ENCODE results near the gene MYO15A. TPM values are rescaled to one million over a fixed set of nuclear protein-coding genes. Genes with fewer than 3 reads are reported as not detected.

Gene MYO15A
- total RNA-seq, 1 donor from 2014 or later, result 0.52 TPM

DNA sequence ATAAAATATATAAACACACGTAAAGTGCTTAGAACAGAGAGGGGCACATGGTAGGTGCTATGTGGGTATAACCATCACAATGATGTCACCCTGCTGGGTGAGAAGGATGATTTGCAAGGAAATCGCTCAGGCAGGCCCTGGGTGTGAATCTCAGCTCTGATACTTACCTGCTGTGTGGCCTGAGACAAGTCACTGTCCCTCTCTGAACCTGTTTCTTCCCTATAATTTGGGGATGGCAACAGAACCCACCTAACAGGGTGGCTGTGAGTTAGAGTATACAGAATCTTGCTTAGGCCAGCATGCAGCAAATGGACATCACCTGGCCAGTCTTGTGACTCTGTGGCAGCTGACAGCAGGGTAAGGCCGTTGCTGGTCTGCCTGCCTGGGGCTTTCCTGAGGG lies 38.4 kb downstream of the MYO15A start:
- DNase-seq (ENCODE audit: low spot score), result no peak
- TF ChIP-seq, protein P1, sequence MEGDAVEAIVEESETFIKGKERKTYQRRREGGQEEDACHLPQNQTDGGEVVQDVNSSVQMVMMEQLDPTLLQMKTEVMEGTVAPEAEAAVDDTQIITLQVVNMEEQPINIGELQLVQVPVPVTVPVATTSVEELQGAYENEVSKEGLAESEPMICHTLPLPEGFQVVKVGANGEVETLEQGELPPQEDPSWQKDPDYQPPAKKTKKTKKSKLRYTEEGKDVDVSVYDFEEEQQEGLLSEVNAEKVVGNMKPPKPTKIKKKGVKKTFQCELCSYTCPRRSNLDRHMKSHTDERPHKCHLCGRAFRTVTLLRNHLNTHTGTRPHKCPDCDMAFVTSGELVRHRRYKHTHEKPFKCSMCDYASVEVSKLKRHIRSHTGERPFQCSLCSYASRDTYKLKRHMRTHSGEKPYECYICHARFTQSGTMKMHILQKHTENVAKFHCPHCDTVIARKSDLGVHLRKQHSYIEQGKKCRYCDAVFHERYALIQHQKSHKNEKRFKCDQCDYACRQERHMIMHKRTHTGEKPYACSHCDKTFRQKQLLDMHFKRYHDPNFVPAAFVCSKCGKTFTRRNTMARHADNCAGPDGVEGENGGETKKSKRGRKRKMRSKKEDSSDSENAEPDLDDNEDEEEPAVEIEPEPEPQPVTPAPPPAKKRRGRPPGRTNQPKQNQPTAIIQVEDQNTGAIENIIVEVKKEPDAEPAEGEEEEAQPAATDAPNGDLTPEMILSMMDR (IDR thresholded peaks at IDR 0.05), result no peak
- H3K27me3 Mint-ChIP-seq (ENCODE audit: low read depth), result no peaks in the 10 kb centered on the region
- H3K4me1 Mint-ChIP-seq (ENCODE audit: low read depth), result no peaks in the 10 kb centered on the region
- H3K9me3 Mint-ChIP-seq (ENCODE audit: low read depth), result no peaks in the 10 kb centered on the region
- H3K4me3 Mint-ChIP-seq (ENCODE audit: unreplicated experiment), result no peak overlapping the region
- no peaks in the 10 kb centered on the region for H3K36me3 Mint-ChIP-seq (ENCODE audit: low read depth)
- H3K27ac Mint-ChIP-seq (ENCODE audit: unreplicated experiment), result no peak overlapping the region

DNA sequence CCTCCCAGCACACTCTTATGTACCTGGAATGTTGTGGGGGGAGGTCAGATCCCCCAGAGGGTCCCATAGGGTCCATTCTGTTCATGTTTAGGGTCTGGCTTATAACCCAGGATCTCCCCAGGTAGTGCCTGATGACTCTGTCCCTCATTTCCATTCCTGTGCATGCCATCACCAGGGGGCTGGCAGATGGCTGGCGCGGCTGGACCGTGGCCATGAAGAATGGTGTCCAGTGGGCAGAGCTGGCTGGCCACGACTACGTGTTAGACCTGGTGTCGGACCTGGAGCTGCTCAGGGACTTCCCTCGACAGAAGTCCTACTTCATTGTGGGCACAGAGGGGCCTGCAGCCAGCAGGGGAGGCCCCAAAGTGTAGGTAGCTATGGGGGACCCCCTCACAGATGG lies 40.0 kb downstream of the MYO15A start:
- H3K27ac Mint-ChIP-seq (ENCODE audit: unreplicated experiment), result no peak overlapping the region
- H3K9me3 Mint-ChIP-seq (ENCODE audit: low read depth), result no peaks in the 10 kb centered on the region
- no peak overlapping the region for H3K4me3 Mint-ChIP-seq (ENCODE audit: unreplicated experiment)
- DNase-seq (ENCODE audit: low spot score), result no peak
- H3K4me1 Mint-ChIP-seq (ENCODE audit: low read depth), result peaks cover under 1% of the 10 kb centered on the region
- no peaks in the 10 kb centered on the region for H3K27me3 Mint-ChIP-seq (ENCODE audit: low read depth)
- H3K36me3 Mint-ChIP-seq (ENCODE audit: low read depth), result no peaks in the 10 kb centered on the region
- TF ChIP-seq, protein P1 (IDR thresholded peaks at IDR 0.05), result no peak

DNA sequence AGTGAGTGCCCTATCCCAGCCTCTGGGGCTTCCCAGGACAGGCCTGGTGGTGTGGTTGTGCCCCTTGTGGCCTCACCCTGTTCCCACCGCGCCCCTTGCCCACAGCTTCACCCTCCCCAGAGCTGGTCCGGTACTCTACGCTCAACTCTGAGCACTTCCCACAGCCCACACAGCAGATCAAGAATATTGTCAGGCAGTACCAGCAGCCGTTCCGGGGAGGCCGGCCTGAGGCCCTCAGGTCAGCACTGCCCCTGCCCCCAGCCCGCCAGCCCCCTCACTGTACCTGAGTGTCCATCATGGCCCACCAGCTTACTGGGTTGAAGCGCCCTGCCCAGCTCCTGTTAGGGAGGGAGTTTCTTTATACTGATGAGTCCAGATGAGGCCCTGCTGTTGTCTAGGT lies 42.7 kb downstream of the MYO15A start:
- Mint-ChIP-seq H3K4me3 (ENCODE audit: unreplicated experiment) (no peak overlapping the region), H3K36me3 (ENCODE audit: low read depth) (no peaks in the 10 kb centered on the region), H3K4me1 (ENCODE audit: low read depth) (peaks cover 3% of the 10 kb centered on the region), H3K27me3 (ENCODE audit: low read depth) (no peaks in the 10 kb centered on the region), H3K27ac (ENCODE audit: unreplicated experiment) (no peak overlapping the region), H3K9me3 (ENCODE audit: low read depth) (no peaks in the 10 kb centered on the region)
- TF ChIP-seq, protein P1 (IDR thresholded peaks at IDR 0.05), result no peak
- no peak for DNase-seq (ENCODE audit: low spot score)

- no peak overlapping the region for H3K4me3 Mint-ChIP-seq (ENCODE audit: unreplicated experiment)
- H3K4me1 Mint-ChIP-seq (ENCODE audit: low read depth), result peaks cover 3% of the 10 kb centered on the region
- H3K27me3 Mint-ChIP-seq (ENCODE audit: low read depth), result peaks cover 2% of the 10 kb centered on the region
- no peaks in the 10 kb centered on the region for H3K36me3 Mint-ChIP-seq (ENCODE audit: low read depth)
- DNase-seq (ENCODE audit: low spot score), result no peak
- no peak overlapping the region for H3K27ac Mint-ChIP-seq (ENCODE audit: unreplicated experiment)
- TF ChIP-seq, protein P1 (IDR thresholded peaks at IDR 0.05), result no peak
- no peaks in the 10 kb centered on the region for H3K9me3 Mint-ChIP-seq (ENCODE audit: low read depth)
Measured at GRCh38 chr17:18155179-18155578, 46.6 kb downstream of the MYO15A start.

- Mint-ChIP-seq H3K27me3 (ENCODE audit: low read depth) (peaks cover 2% of the 10 kb centered on the region), H3K36me3 (ENCODE audit: low read depth) (no peaks in the 10 kb centered on the region), H3K4me1 (ENCODE audit: low read depth) (peaks cover 3% of the 10 kb centered on the region), H3K4me3 (ENCODE audit: unreplicated experiment) (no peak overlapping the region), H3K9me3 (ENCODE audit: low read depth) (no peaks in the 10 kb centered on the region), H3K27ac (ENCODE audit: unreplicated experiment) (no peak overlapping the region)
- TF ChIP-seq, protein P1 (IDR thresholded peaks at IDR 0.05), result no peak
- no peak for DNase-seq (ENCODE audit: low spot score)
Measured at GRCh38 chr17:18156171-18156975, 47.8 kb downstream of the MYO15A start.

All from chondrocyte (in vitro differentiated cells).